ENCODE measurements around the gene FTH1. TPM values are rescaled to one million over a fixed set of nuclear protein-coding genes. Genes with fewer than 3 reads are reported as not detected.

FTH1 gene
- total RNA-seq, 4 donors from 2014 or later = 2,288 to 6,007 (median 4,694) TPM

DNA sequence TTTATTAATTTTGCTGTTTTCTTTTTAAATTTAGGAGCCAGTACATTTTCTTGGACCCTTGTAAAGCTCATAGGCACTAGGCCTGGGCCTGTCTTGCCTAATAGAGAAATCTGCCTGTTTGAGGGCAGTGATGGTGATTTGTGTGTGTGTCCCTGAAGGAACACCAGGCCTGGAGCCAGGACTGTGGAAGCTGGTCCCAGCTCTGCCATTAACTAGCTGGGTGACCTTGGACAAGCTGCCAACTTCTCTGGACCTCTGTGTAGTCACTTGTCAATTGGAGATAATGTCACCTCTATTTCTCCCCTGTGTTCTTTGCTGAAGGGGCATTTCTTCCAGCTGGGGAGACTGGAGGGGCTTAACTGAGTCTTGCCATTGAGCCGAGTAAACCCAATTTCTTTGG lies 16.0 kb upstream of the FTH1 start:
- H3K27ac ChIP-seq = no peak overlapping the region

GRCh38 chr11:61980783-61981541 lies 13.5 kb upstream of the FTH1 start:
- WGBS, 2 donors (ENCODE audit: low coverage in 1 of 2) = 82% methylated on average over 10 of the region's 10 CpGs; no CpG with 5 or more reads in 1 of the 2 donors
- H3K27ac ChIP-seq = no peak overlapping the region
- intact Hi-C loops (cut with DNase I; ENCODE audit: low total_unique reads) = no loop called here

More for the DNA sequence above, 16.0 kb upstream of the FTH1 start:
- Histone ChIP-seq H3K36me3 (no peaks in the 10 kb centered on the region), H3K4me1 (peaks cover 0 to 14% (median 6%) of the 10 kb centered on the region in 4 donors), H3K4me3 (no peak overlapping the region), H3K9me3 (no peaks in the 10 kb centered on the region), H3K27me3 (no peaks in the 10 kb centered on the region)
- TF ChIP-seq POLR2A (IDR thresholded peaks at IDR 0.05) (no peak), POLR2AphosphoS5 (IDR thresholded peaks at IDR 0.05) (no peak), EP300 (IDR thresholded peaks at IDR 0.05; ENCODE audit: low read depth) (no peak)
- TF ChIP-seq, protein P1, sequence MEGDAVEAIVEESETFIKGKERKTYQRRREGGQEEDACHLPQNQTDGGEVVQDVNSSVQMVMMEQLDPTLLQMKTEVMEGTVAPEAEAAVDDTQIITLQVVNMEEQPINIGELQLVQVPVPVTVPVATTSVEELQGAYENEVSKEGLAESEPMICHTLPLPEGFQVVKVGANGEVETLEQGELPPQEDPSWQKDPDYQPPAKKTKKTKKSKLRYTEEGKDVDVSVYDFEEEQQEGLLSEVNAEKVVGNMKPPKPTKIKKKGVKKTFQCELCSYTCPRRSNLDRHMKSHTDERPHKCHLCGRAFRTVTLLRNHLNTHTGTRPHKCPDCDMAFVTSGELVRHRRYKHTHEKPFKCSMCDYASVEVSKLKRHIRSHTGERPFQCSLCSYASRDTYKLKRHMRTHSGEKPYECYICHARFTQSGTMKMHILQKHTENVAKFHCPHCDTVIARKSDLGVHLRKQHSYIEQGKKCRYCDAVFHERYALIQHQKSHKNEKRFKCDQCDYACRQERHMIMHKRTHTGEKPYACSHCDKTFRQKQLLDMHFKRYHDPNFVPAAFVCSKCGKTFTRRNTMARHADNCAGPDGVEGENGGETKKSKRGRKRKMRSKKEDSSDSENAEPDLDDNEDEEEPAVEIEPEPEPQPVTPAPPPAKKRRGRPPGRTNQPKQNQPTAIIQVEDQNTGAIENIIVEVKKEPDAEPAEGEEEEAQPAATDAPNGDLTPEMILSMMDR (IDR thresholded peaks at IDR 0.05) = no peak
- no peak for DNase-seq
- in situ Hi-C loops (cut with MboI; ENCODE audit: low pct_ligation_motif_present in 1 of 4, low pct_unique_long_range_greater_than_20kb in 1 of 4, low sequenced_read_pairs in 3 of 4) = no loop called here
- 75% methylated on average over 1 of the region's 1 CpG; no CpG with 5 or more reads in 1 of the 2 donors for WGBS, 2 donors (ENCODE audit: low coverage in 1 of 2)
- intact Hi-C loops (cut with DNase I; ENCODE audit: low total_unique reads) = no loop called here

GRCh38 chr11:61978703-61979661 lies 11.5 kb upstream of the FTH1 start:
- no peak for DNase-seq
- Histone ChIP-seq H3K27me3 (no peaks in the 10 kb centered on the region), H3K27ac (peak overlapping the region in 2 of 4 donors; percentile 5 to 28), H3K36me3 (no peaks in the 10 kb centered on the region), H3K9me3 (no peaks in the 10 kb centered on the region), H3K4me3 (no peak overlapping the region), H3K4me1 (peaks cover 13 to 40% (median 29%) of the 10 kb centered on the region in 4 donors)
- 70 to 72% methylated on average over 5 to 17 of the region's 17 CpGs for WGBS, 2 donors (ENCODE audit: low coverage in 1 of 2)
- intact Hi-C loops (cut with DNase I; ENCODE audit: low total_unique reads) (no loop called here), in situ Hi-C loops (cut with MboI; ENCODE audit: low pct_ligation_motif_present in 1 of 4, low pct_unique_long_range_greater_than_20kb in 1 of 4, low sequenced_read_pairs in 3 of 4) (no loop called here)
- TF ChIP-seq POLR2AphosphoS5 (IDR thresholded peaks at IDR 0.05) = no peak
- TF ChIP-seq, protein P1 (IDR thresholded peaks at IDR 0.05) = no peak
- no peak for TF ChIP-seq POLR2A (IDR thresholded peaks at IDR 0.05)
- no peak for TF ChIP-seq EP300 (IDR thresholded peaks at IDR 0.05; ENCODE audit: low read depth)

More at GRCh38 chr11:61980783-61981541, 13.5 kb upstream of the FTH1 start:
- Histone ChIP-seq H3K4me3 (no peak overlapping the region), H3K36me3 (no peaks in the 10 kb centered on the region), H3K4me1 (peaks cover 2 to 29% (median 17%) of the 10 kb centered on the region in 4 donors), H3K9me3 (no peaks in the 10 kb centered on the region), H3K27me3 (no peaks in the 10 kb centered on the region)
- TF ChIP-seq POLR2A (IDR thresholded peaks at IDR 0.05) = no peak
- TF ChIP-seq EP300 (IDR thresholded peaks at IDR 0.05; ENCODE audit: low read depth) = no peak
- TF ChIP-seq, protein P1 (IDR thresholded peaks at IDR 0.05) = no peak
- no peak for TF ChIP-seq POLR2AphosphoS5 (IDR thresholded peaks at IDR 0.05)
- in situ Hi-C loops (cut with MboI; ENCODE audit: low pct_ligation_motif_present in 1 of 4, low pct_unique_long_range_greater_than_20kb in 1 of 4, low sequenced_read_pairs in 3 of 4) = no loop called here
- DNase-seq = no peak

All from transverse colon (tissue), 4 donors.